Measurements from ENCODE around the gene ERFL. TPM values are rescaled to one million over a fixed set of nuclear protein-coding genes. Genes with fewer than 3 reads are reported as not detected.

The ERFL gene
- total RNA-seq, 2 donors from 2014 or later = not detected

GRCh38 chr19:41927497-41928192 lies 604 bp downstream of the ERFL start:
- H3K27ac ChIP-seq = no peak overlapping the region
- H3K27me3 ChIP-seq = peaks cover 30 to 76% of the 10 kb centered on the region in 2 donors
- no peaks in the 10 kb centered on the region for H3K36me3 ChIP-seq
- TF ChIP-seq CTCF (IDR thresholded peaks at IDR 0.05) = no peak
- no peaks in the 10 kb centered on the region for H3K9me3 ChIP-seq
- H3K4me3 ChIP-seq = peak overlapping the region; percentile 22 to 52
- DNase-seq (ENCODE audit: low spot score) = no peak
- peaks cover 0 to 18% of the 10 kb centered on the region in 2 donors for H3K4me1 ChIP-seq

GRCh38 chr19:41926763-41927496 lies 1.3 kb downstream of the ERFL start:
- H3K9me3 ChIP-seq = no peaks in the 10 kb centered on the region
- peaks cover 30 to 76% of the 10 kb centered on the region in 2 donors for H3K27me3 ChIP-seq
- H3K36me3 ChIP-seq = no peaks in the 10 kb centered on the region
- H3K27ac ChIP-seq = no peak overlapping the region
- no peak overlapping the region for H3K4me3 ChIP-seq
- TF ChIP-seq CTCF (IDR thresholded peaks at IDR 0.05) = no peak
- no peak for DNase-seq (ENCODE audit: low spot score)
- peaks cover 0 to 18% of the 10 kb centered on the region in 2 donors for H3K4me1 ChIP-seq

GRCh38 chr19:41926028-41926762 lies 2.1 kb downstream of the ERFL start:
- DNase-seq (ENCODE audit: low spot score) = no peak
- H3K27ac ChIP-seq = no peak overlapping the region

GRCh38 chr19:41925208-41926003 lies 2.8 kb downstream of the ERFL start:
- no peak overlapping the region for H3K4me3 ChIP-seq
- peaks cover 0 to 18% of the 10 kb centered on the region in 2 donors for H3K4me1 ChIP-seq
- H3K9me3 ChIP-seq = no peaks in the 10 kb centered on the region
- H3K27ac ChIP-seq = no peak overlapping the region
- no peak for DNase-seq (ENCODE audit: low spot score)
- H3K27me3 ChIP-seq = peaks cover 26 to 67% of the 10 kb centered on the region in 2 donors
- no peak for TF ChIP-seq CTCF (IDR thresholded peaks at IDR 0.05)
- H3K36me3 ChIP-seq = no peaks in the 10 kb centered on the region

More at GRCh38 chr19:41926028-41926762, 2.1 kb downstream of the ERFL start:
- Histone ChIP-seq H3K36me3 (no peaks in the 10 kb centered on the region), H3K4me1 (peaks cover 0 to 18% of the 10 kb centered on the region in 2 donors), H3K4me3 (no peak overlapping the region), H3K27me3 (peaks cover 26 to 74% of the 10 kb centered on the region in 2 donors), H3K9me3 (no peaks in the 10 kb centered on the region)
- no peak for TF ChIP-seq CTCF (IDR thresholded peaks at IDR 0.05)

Measured in right atrium auricular region (tissue), 2 donors.